Activated naive CD4-positive, alpha-beta T cell treated with anti-CD3 and anti-CD28 coated beads, Interleukin-2, amount 50 U/mL, for 24 hours (primary cell): ENCODE results near the gene ZNF722.
"Not testable (repeated sequence)": the region's sequence is repeated elsewhere in the genome, so short reads cannot be mapped to it uniquely, and the experiment has no call there.

Source experiments
- H3K27ac Mint-ChIP-seq: one replicate; pipeline ENCODE4 v1.8.0; 2021; ENCODE audit warnings: mild to moderate bottlenecking, mixed read lengths
- H3K27me3 Mint-ChIP-seq: one replicate; pipeline ENCODE4 v1.8.0; 2021; ENCODE audit warnings: mixed read lengths
- H3K36me3 Mint-ChIP-seq: one replicate; pipeline ENCODE4 v1.8.0; 2021; ENCODE audit warnings: mixed read lengths
- H3K4me1 Mint-ChIP-seq: one replicate; pipeline ENCODE4 v1.8.0; 2021; ENCODE audit warnings: mixed read lengths
- H3K4me3 Mint-ChIP-seq: one replicate; pipeline ENCODE4 v1.8.0; 2021; ENCODE audit warnings: mild to moderate bottlenecking, mixed read lengths
- H3K9me3 Mint-ChIP-seq: one replicate; pipeline ENCODE4 v1.8.0; 2021; ENCODE audit warnings: mixed read lengths

The ZNF722 gene

DNA sequence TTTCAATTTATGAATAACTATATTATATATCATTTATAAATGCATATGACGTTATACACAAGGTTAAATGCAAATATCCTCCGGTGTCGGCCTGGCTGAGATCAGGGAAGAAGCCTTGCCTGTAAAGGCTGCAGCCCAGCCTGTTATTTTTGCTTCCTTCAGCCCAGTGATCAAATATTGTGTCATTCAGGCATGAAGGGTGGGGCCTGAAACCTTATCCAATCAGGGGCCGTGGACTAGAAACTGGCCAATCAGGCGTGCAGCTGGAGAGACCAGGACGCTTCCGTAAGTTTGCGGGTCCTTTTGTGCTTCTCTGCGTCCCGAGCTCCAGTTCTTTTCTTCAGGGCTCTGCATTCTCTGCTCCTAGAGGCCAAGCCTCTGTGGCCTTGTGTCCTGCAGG is at the start of gene ZNF722:
Gene ZNF722, plus strand, starts transcription at position 301 of the 400 bp plus-strand sequence. CDS start 113 bp downstream, outside the sequence.
- Mint-ChIP-seq H3K27me3 (no peaks in the 10 kb centered on the region), H3K9me3 (peaks cover 9% of the 10 kb centered on the region), H3K27ac (no peak within 1 kb of the TSS)

DNA sequence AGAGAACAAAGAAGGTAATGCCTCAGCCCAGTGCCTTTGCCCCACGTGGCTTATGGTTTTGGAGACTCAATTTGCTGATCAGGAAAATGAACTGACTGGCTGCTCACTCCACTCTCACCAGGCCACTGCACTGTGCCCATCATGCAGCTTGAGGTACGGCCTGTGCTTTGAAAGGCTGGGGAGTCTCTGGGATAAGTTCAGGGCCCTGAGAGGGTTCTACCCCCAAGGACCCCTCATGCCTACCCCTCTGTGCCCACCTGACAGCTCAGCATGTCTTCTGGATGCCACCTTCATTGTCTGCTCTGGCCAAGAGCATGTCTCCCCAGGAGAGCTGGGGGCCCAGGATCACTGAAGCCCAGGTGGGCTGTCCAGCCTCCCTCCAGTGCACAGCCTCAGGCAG is 45.5 kb upstream of the ZNF722 start:
- no peaks in the 10 kb centered on the region for H3K4me1 Mint-ChIP-seq
- H3K4me3 Mint-ChIP-seq = no peak overlapping the region
- H3K36me3 Mint-ChIP-seq = no peaks in the 10 kb centered on the region
- H3K27me3 Mint-ChIP-seq = no peaks in the 10 kb centered on the region
- no peak overlapping the region for H3K27ac Mint-ChIP-seq
- peaks cover 12% of the 10 kb centered on the region for H3K9me3 Mint-ChIP-seq

More for the DNA sequence above, at the start of gene ZNF722:
- H3K36me3 Mint-ChIP-seq = peaks cover 3% of the 10 kb centered on the region
- no peak within 1 kb of the TSS for H3K4me3 Mint-ChIP-seq
- no peaks in the 10 kb centered on the region for H3K4me1 Mint-ChIP-seq

DNA sequence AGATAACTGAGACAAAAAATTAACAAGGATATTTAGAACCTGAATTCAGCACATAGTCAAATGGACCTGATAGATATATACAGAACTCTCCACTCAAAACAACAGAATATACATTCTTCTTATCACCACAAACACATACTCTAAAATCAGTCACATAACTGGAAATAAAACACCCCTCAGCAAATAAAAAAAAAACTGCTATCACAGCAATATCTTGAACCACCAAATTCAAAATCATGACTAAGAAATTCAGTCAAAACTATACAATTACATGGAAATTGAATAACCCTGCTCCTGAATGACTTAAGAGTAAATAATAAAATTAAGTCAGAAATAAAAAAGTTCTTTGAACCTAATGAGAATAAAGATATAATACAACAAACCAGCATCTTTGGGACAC is 30.0 kb upstream of the ZNF722 start:
- Mint-ChIP-seq H3K4me3 (no peak overlapping the region), H3K27me3 (no peaks in the 10 kb centered on the region), H3K4me1 (no peaks in the 10 kb centered on the region), H3K9me3 (peaks cover 9% of the 10 kb centered on the region), H3K36me3 (peaks cover 2% of the 10 kb centered on the region), H3K27ac (no peak overlapping the region)

DNA sequence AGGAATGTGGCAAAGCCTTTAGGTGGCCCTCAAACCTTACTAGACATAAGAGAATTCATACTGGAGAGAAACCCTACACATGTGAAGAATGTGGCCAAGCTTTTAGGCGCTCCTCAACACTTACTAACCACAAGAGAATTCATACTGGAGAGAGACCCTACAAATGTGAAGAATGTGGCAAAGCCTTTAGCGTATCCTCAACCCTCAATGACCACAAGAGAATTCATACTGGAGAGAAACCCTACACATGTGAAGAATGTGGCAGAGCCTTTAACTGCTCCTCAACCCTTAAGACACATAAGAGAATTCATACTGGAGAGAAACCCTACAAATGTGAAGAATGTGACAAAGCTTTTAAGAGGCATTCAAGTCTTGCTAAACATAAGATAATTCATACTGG is 16.8 kb downstream of the ZNF722 start:
- peaks cover 12% of the 10 kb centered on the region for H3K36me3 Mint-ChIP-seq
- H3K9me3 Mint-ChIP-seq = peaks cover 30% of the 10 kb centered on the region
- not testable (repeated sequence) for H3K27me3 Mint-ChIP-seq

DNA sequence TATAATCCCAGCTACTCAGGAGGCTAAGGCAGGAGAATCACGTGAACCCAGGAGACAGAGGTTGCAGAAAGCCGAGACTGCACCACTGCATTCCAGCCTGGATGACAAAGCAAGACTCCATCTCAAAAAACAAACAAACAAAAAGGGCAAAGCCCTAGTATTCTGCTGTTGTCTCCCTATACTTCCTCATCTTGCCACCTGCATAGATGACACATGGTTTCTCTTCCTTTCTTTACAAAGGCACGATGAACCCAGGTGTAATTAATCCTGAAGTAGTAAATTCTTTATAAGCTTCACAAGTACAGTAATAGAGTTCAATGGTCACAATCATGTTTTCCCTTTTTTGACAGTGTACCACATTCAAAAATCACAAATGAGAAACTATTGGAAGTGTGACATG is 36.7 kb downstream of the ZNF722 start:
- Mint-ChIP-seq H3K27ac (no peak overlapping the region), H3K27me3 (peaks cover 2% of the 10 kb centered on the region), H3K4me1 (no peaks in the 10 kb centered on the region), H3K36me3 (peaks cover 5% of the 10 kb centered on the region), H3K9me3 (peaks cover 12% of the 10 kb centered on the region), H3K4me3 (no peak overlapping the region)

More for the DNA sequence above, 16.8 kb downstream of the ZNF722 start:
- not testable (repeated sequence) for H3K27ac Mint-ChIP-seq, H3K4me3 Mint-ChIP-seq, H3K4me1 Mint-ChIP-seq

DNA sequence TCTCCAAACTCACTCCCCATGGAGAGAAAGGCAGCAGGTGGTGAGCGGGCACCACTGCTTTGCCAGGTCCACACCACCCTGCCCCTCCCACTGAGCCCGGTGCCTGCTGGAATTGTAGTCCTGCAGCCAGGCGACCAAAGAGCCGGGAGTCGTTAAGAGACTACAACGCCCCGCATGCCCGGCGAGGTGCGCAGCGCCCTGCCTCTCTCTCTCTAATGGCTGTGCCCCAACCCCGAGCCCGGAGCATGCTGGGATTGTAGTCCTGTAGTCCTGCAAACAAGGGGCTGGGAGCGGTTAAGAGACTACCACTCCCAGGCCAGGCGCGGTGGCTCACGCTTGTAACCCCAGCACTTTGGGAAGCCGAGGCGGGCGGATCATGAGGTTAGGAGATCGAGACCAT is 38.4 kb downstream of the ZNF722 start:
- Mint-ChIP-seq H3K27ac (no peak overlapping the region), H3K9me3 (peaks cover 4% of the 10 kb centered on the region), H3K4me3 (no peak overlapping the region), H3K4me1 (no peaks in the 10 kb centered on the region), H3K36me3 (peaks cover 7% of the 10 kb centered on the region), H3K27me3 (peaks cover 2% of the 10 kb centered on the region)

DNA sequence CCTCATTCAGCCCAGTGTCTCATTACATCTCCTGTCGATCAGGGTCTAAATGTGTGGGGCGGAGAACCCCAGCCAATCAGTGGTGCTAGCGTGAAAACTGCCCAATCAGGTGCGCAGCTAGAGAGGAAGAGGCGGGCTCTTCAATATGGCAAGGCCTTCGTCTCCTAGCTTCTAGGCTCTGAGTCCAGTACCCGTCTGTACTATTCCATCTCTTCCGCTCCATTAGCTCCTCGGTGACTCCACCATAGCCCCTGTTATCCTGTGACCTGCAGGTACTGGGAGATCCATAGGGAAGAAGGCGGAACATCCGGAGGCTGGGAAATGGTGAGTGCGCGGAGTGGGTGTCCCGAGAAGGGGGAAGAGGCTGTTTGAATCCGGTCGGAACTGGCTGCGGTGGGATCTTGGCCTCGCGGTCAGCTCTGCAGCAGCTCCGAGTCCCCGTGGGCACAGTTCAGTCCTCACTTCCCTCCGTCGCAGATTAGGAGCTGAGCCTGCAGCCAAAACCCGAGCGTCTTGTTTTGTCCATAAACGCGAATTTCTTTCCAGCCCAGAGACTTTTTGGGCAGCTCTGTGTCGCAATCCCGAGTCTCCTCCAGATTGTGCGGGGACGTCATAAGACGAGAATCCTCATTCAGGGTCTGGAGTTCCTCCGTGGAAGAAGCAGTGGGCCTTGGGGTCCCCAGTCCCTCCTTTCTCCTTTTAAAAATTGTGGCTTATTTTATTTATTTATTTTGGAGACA is 46.8 kb downstream of the ZNF722 start, which contains the start of gene ZNF727:
Gene ZNF727, plus strand, starts transcription at position 134 of the 740 bp plus-strand sequence. Its CDS starts 188 bp downstream, at position 322.
- peaks cover 4% of the 10 kb centered on the region for H3K27me3 Mint-ChIP-seq
- H3K4me3 Mint-ChIP-seq = peak within 1 kb of the TSS; percentile 72
- H3K4me1 Mint-ChIP-seq = no peaks in the 10 kb centered on the region
- peaks cover 4% of the 10 kb centered on the region for H3K36me3 Mint-ChIP-seq
- peaks cover 11% of the 10 kb centered on the region for H3K9me3 Mint-ChIP-seq
- H3K27ac Mint-ChIP-seq = no peak within 1 kb of the TSS

DNA sequence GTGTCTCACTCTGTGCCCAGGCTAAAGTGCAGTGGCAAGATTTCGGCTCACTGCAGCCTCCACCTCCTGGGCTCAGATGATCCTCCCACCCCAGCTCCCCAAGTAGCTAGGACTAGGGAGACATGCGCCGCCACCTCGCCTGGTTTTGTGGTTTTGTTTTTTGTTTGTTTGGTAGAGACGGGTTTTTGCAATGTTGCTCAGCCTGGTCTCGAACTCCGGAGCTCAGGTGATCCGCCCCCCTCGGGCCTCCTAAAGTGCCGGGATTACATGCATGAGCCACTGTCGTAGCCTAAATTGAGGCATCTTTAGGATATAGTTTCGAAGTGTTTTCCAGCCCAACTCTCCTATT is 47.4 kb downstream of the ZNF722 start:
- Mint-ChIP-seq H3K9me3 (peaks cover 11% of the 10 kb centered on the region), H3K27ac (no peak overlapping the region), H3K27me3 (peaks cover 4% of the 10 kb centered on the region), H3K36me3 (peaks cover 4% of the 10 kb centered on the region), H3K4me3 (no peak overlapping the region), H3K4me1 (no peaks in the 10 kb centered on the region)
